HG02678 (cell line): ENCODE results near the gene RYR3.

Experiments used
- ATAC-seq: cut with Tn5 transposase; IDR thresholded peaks from one replicate; pipeline ENCODE4 v1.9.1; 2021; ENCODE audit warnings: mild to moderate bottlenecking, moderate library complexity; ENCODE audit not compliant: unreplicated experiment

Gene RYR3

DNA sequence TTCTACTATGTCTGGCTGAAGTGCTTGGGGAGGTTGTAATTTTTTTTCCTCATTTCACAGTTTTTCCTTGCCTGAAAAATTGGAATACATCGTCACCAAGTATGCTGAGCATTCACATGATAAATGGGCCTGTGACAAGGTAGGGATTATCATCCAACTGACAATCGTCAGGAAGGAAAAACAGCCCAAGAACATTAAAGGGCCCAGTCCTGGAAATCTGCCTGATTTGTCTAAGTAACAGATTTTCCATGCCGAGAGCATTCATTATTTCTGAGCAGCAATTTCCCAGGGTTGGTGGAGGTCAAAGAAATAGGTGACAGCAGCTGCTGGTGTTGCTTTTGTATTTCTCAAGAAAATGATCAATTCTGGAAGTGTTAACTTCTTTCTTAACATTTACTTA is 431.5 kb downstream of the RYR3 start:
- no peak for ATAC-seq

- no peak for ATAC-seq
Measured at GRCh38 chr15:33742800-33743199, 432.0 kb downstream of the RYR3 start.

GRCh38 chr15:33746203-33746602 is 435.4 kb downstream of the RYR3 start:
- no peak for ATAC-seq

DNA sequence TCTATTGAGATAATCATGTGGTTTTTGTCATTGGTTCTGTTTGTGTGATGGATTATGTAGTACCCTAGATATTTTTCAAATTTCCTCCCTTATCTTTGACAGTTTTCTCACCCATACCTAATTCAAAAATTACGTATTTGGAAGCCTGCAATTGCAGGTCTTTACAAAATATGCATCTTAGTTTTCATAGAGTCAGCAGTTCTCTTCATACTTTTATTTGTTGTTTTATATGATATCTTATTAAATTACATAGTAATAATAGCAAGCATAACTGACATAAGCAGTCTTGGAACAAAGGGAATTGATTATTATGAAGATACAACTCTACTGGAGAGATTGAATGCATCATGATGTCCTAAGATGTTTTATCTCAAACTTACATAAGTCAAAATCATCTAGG is 442.2 kb downstream of the RYR3 start:
- no peak for ATAC-seq

DNA sequence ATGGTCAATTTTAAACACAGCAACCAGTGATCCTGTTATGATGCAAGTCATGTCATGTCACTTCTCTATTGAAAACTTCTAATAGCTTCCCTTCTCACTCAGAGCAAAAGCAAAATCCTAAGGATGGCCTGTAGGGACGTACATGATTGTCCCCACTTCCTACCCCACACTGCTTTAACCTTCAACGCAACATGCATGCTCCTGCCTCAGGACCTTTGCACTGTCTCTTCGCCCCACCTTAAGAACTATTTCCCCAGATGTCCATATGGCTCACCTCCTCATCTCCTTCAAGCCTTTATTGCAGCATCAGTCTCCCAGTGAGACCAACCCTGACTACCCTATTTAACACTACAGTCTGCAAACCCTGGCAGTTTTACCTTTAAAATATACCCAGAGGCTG is 443.5 kb downstream of the RYR3 start:
- ATAC-seq: no peak

GRCh38 chr15:33756961-33757360 is 446.2 kb downstream of the RYR3 start:
- ATAC-seq: no peak

- ATAC-seq: no peak
Measured at GRCh38 chr15:33757516-33758232, 446.9 kb downstream of the RYR3 start.

GRCh38 chr15:33766389-33766788 is 455.6 kb downstream of the RYR3 start:
- ATAC-seq: no peak

- no peak for ATAC-seq
Measured at GRCh38 chr15:33768670-33769190, 458.0 kb downstream of the RYR3 start.

GRCh38 chr15:33773969-33774368 is 463.2 kb downstream of the RYR3 start:
- no peak for ATAC-seq

DNA sequence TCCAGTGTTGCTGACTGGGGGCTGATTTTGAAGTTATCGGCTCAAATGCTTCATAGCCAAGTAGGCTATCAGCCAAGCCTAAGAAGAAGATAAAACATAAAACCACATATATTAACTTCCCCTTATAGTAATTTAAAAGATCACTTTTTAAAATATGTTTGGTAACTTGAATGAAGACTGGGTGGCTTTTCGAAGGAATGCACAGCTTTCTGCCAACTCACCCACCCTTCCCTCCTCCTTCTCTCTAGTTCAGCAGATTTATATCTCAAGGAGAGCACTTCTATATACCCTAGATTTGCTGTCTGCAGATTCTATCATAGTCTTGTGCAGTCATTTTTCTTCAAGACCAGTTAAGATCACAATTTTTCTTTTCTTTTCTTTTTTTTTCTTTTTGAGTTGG is 468.1 kb downstream of the RYR3 start:
- ATAC-seq: no peak

GRCh38 chr15:33780011-33780768 is 469.4 kb downstream of the RYR3 start:
- ATAC-seq: no peak

DNA sequence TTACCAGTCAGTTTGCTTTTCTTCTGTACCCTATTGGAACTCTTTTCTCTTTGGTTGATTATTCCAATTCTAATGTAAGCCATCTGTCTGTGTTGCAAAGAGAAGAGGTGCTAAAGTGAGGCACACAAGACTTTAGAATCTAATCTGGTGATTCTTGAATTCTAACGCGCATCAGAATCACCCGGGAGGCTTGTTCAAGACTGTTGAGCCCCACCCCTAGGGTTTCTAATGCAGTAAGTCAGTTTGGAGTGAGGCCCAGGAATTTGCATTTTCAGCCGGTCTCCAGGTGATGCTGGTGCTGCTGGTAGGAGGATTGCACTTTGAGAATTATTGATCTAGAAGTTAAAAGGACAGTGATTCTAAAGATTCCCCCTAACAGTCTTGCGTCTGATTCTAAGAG is 472.2 kb downstream of the RYR3 start:
- ATAC-seq: no peak

GRCh38 chr15:33785366-33785765 is 474.6 kb downstream of the RYR3 start:
- no peak for ATAC-seq

- no peak for ATAC-seq
Measured at GRCh38 chr15:33788906-33789540, 478.3 kb downstream of the RYR3 start.

- ATAC-seq: no peak
Measured at GRCh38 chr15:33794453-33794852, 483.7 kb downstream of the RYR3 start.

- ATAC-seq: no peak
Measured at GRCh38 chr15:33795070-33795469, 484.3 kb downstream of the RYR3 start.

DNA sequence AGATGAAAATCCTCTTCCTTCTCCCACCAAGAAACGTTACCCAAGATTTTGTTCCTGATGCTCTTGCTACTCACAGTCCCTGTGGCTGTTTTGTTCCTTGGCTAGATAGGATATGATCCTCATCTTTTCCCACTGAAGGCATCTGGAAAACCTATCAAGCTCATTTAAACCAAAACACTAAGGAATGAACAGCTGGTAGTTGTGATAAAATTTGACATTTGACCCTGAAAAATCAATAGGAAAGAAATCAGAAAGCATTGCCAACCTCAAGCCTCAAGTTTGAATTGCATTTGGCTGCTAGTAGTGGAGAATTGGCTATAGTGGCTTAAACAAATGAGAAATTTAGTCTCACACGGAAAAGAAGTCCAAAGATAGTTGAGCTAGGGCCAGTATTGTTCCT is 486.9 kb downstream of the RYR3 start:
- ATAC-seq: no peak

GRCh38 chr15:33801954-33802353 is 491.2 kb downstream of the RYR3 start:
- ATAC-seq: no peak

DNA sequence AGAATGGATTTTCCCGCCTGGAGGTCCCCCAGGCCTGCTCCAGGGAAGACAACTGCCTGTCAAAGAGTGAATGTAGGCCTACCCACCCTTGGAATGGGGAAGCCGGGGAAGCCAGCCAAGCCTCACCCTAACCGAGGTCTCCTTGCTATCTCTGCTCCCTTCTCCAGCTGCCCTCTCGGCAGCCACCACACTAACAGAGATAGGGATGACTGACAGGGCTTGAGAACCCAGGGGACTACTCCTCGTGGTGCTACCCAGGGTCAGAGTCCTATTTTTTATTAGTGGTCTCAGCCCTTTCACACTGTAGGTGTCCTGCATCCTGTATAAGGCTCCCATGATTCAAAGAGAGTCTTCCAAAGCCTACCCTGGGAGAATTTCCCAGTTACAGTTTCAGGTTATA is 496.9 kb downstream of the RYR3 start:
- no peak for ATAC-seq

- no peak for ATAC-seq
Measured at GRCh38 chr15:33808720-33809457, 498.1 kb downstream of the RYR3 start.
